CD14-positive monocyte (primary cell): ENCODE results near the gene ADCYAP1. TPM values are rescaled to one million over a fixed set of nuclear protein-coding genes. Genes with fewer than 3 reads are reported as not detected.

Experiments
- DNase-seq, 3 donors: peaks; one replicate each; pipeline ENCODE4 v3.0.0-alpha.2; 2011 to 2022
- H2AFZ ChIP-seq: 2 replicates; pipeline ENCODE4 v1.6.0; 2012; ENCODE audit warnings: mild to moderate bottlenecking, low read depth, low read length, inconsistent platforms; ENCODE audit not compliant: insufficient read depth, poor library complexity, severe bottlenecking
- H3K27ac ChIP-seq, 2 donors: 1 replicate in 1 of 2; 2 replicates in 1 of 2; pipeline ENCODE4 v1.5.1; 2012 to 2013; ENCODE audit warnings: low read length in 2 of 2, control low read depth in 1 of 2, inconsistent platforms in 1 of 2, low read depth in 1 of 2, mild to moderate bottlenecking in 1 of 2
- H3K27me3 ChIP-seq, 2 donors: one replicate each; pipeline versions ENCODE4 v1.6.0 to v1.6.1; 2011 to 2013; ENCODE audit warnings: low read length in 2 of 2; ENCODE audit not compliant: control insufficient read depth in 2 of 2, insufficient read depth in 2 of 2
- H3K36me3 ChIP-seq, 2 donors: replicated peaks in 1 of 2; 1 replicate in 1 of 2; 2 replicates in 1 of 2; pipeline versions ENCODE4 v1.5.1 to v1.6.1; 2012 to 2013; ENCODE audit warnings: low read length in 2 of 2, control low read depth in 1 of 2, inconsistent platforms in 1 of 2, mild to moderate bottlenecking in 1 of 2; ENCODE audit not compliant: insufficient read depth in 2 of 2, control insufficient read depth in 1 of 2
- H3K4me1 ChIP-seq, 2 donors: 1 replicate in 1 of 2; 2 replicates in 1 of 2; pipeline versions ENCODE4 v1.5.1 to v1.6.1; 2012 to 2013; ENCODE audit warnings: low read length in 2 of 2, control low read depth in 1 of 2, inconsistent platforms in 1 of 2, mild to moderate bottlenecking in 1 of 2, moderate library complexity in 1 of 2; ENCODE audit not compliant: insufficient read depth in 2 of 2, control insufficient read depth in 1 of 2
- H3K4me2 ChIP-seq: replicated peaks from 2 replicates; pipeline ENCODE3; 2012; ENCODE audit warnings: low read length, moderate library complexity, mild to moderate bottlenecking; ENCODE audit not compliant: poor library complexity, severe bottlenecking; ENCODE audit errors: extremely low read depth
- H3K4me3 ChIP-seq, 3 experiments: fragments of 200-600 bp in 1 of 3; sonication (generic) in 1 of 3; replicated peaks in 1 of 3; 1 replicate in 2 of 3; 2 replicates in 1 of 3; pipeline ENCODE4 v1.5.1; 2011 to 2013; ENCODE audit warnings: low read length in 3 of 3, mild to moderate bottlenecking in 3 of 3, control low read depth in 2 of 3, low read depth in 2 of 3, inconsistent platforms in 1 of 3, moderate library complexity in 1 of 3
- H3K79me2 ChIP-seq: 2 replicates; pipeline ENCODE4 v1.6.0; 2012; ENCODE audit warnings: mild to moderate bottlenecking, control low read depth, inconsistent platforms, low read length, moderate library complexity; ENCODE audit not compliant: insufficient read depth
- H3K9ac ChIP-seq: 2 replicates; pipeline ENCODE4 v1.6.0; 2017; ENCODE audit warnings: low read length, mild to moderate bottlenecking; ENCODE audit not compliant: insufficient read depth, poor library complexity, severe bottlenecking
- H3K9me3 ChIP-seq, 2 donors: replicated peaks in 1 of 2; 1 replicate in 1 of 2; 2 replicates in 1 of 2; pipeline versions ENCODE4 v1.5.1 to v1.6.1; 2012 to 2013; ENCODE audit warnings: low read length in 2 of 2, control low read depth in 1 of 2; ENCODE audit not compliant: control insufficient read depth in 1 of 2, insufficient read depth in 1 of 2
- H4K20me1 ChIP-seq: 2 replicates; pipeline ENCODE4 v1.6.0; 2012; ENCODE audit warnings: mild to moderate bottlenecking, low read length, control low read depth, moderate library complexity; ENCODE audit not compliant: insufficient read depth
- H3K27ac Mint-ChIP-seq, 7 donors: one replicate each; pipeline ENCODE4 v1.8.0; 2020; ENCODE audit warnings: mild to moderate bottlenecking in 7 of 7, mixed read lengths in 7 of 7, moderate library complexity in 6 of 7, inconsistent platforms in 2 of 7
- H3K27me3 Mint-ChIP-seq, 3 donors: one replicate each; pipeline ENCODE4 v1.8.0; 2021 to 2022; ENCODE audit warnings: low read depth in 3 of 3, mild to moderate bottlenecking in 3 of 3, mixed read lengths in 3 of 3, moderate library complexity in 3 of 3, inconsistent platforms in 1 of 3
- H3K36me3 Mint-ChIP-seq, 2 donors: one replicate each; pipeline ENCODE4 v1.8.0; 2020; ENCODE audit warnings: mixed read lengths in 2 of 2, inconsistent platforms in 1 of 2, mild to moderate bottlenecking in 1 of 2
- H3K4me1 Mint-ChIP-seq: one replicate; pipeline ENCODE4 v1.8.0; 2020; ENCODE audit warnings: mild to moderate bottlenecking, mixed read lengths
- H3K4me3 Mint-ChIP-seq, 2 donors: one replicate each; pipeline ENCODE4 v1.8.0; 2020; ENCODE audit warnings: mild to moderate bottlenecking in 2 of 2, mixed read lengths in 2 of 2, moderate library complexity in 1 of 2
- H3K9me3 Mint-ChIP-seq, 7 donors: one replicate each; pipeline ENCODE4 v1.8.0; 2020 to 2022; ENCODE audit warnings: mixed read lengths in 7 of 7, mild to moderate bottlenecking in 6 of 7, moderate library complexity in 6 of 7, inconsistent platforms in 2 of 7
- CTCF ChIP-seq: fragments of 200-600 bp; IDR thresholded peaks from one replicate; pipeline ENCODE4 v1.8.0; 2022; ENCODE audit warnings: antibody characterized with exemption, mild to moderate bottlenecking
- WGBS: methylation state at CpG from one replicate; pipeline ENCODE4 v1.1.5; 2013; ENCODE audit warnings: missing lambda C conversion rate; ENCODE audit not compliant: insufficient coverage; 5-methylcytosine and 5-hydroxymethylcytosine counted together
- intact Hi-C, 2 donors: fragments of 100-400 bp; cut with micrococcal nuclease; formaldehyde crosslinking; loops; one replicate each; pipeline versions ENCODE4 v1.15.0 to v1.15.1; 2023
- polyA plus RNA-seq, 3 donors: library from polyadenylated mRNA; depleted of rRNA in 1 of 3; unstranded in 2 of 3; stranded (reverse) in 1 of 3; fragments of 300-500 nt in 2 of 3; fragments of >200 nt in 1 of 3; fragmentation: Illumina TruSeq in 2 of 3; gene quantifications; 1 replicate in 2 of 3; 2 replicates in 1 of 3; pipeline ENCODE4 v1.2.3, GENCODE V29; 2012 to 2021

Gene ADCYAP1
- polyA plus RNA-seq, 3 donors = not detected

GRCh38 chr18:875912-876311, 28.8 kb upstream of the ADCYAP1 start:
- H3K4me3 Mint-ChIP-seq = no peak overlapping the region
- H3K27me3 ChIP-seq = no peaks in the 10 kb centered on the region
- no peak overlapping the region for H3K9ac ChIP-seq
- intact Hi-C loops = no loop called here
- H3K27ac Mint-ChIP-seq = no peak overlapping the region
- H3K79me2 ChIP-seq = no peaks in the 10 kb centered on the region
- H3K36me3 Mint-ChIP-seq = no peaks in the 10 kb centered on the region
- peaks cover 0 to 6% (median 5%) of the 10 kb centered on the region in 3 donors for H3K27me3 Mint-ChIP-seq
- H3K36me3 ChIP-seq = no peaks in the 10 kb centered on the region
- no peaks in the 10 kb centered on the region for H4K20me1 ChIP-seq
- DNase-seq = no peak
- no peak overlapping the region for H3K27ac ChIP-seq
- H3K4me1 ChIP-seq = no peaks in the 10 kb centered on the region
- H3K9me3 ChIP-seq = no peaks in the 10 kb centered on the region
- peaks cover 8% of the 10 kb centered on the region for H3K4me1 Mint-ChIP-seq
- no peak for TF ChIP-seq CTCF
- no peak overlapping the region for H2AFZ ChIP-seq
- H3K4me3 ChIP-seq = no peak overlapping the region
- no peak overlapping the region for H3K4me2 ChIP-seq
- peaks cover 5 to 14% (median 13%) of the 10 kb centered on the region in 7 donors for H3K9me3 Mint-ChIP-seq

DNA sequence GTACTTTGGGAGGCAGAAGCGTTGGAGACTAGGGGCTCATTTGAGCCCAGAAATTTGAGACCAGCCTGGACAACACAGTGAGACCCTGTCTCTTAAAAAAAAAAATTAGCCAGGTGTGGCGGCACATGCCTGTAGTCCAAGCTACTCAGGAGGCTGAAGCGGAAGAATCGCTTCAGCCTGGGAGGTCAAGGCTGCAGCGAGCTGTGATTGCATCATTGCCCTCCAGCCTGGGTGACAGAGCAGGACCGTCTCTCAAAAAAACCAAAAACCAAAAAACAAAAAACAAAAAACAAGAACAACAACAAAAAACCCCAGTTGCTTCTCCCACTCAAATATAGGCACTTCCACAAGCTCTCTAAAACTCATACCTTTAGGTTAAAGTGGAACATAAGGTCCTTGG, 27.4 kb upstream of the ADCYAP1 start:
- TF ChIP-seq CTCF = no peak
- 92% methylated on average over 4 of the region's 6 CpGs for WGBS
- Histone ChIP-seq H3K4me2 (no peak overlapping the region), H3K27ac (no peak overlapping the region), H3K4me1 (no peaks in the 10 kb centered on the region), H4K20me1 (no peaks in the 10 kb centered on the region), H3K9ac (no peak overlapping the region), H3K36me3 (no peaks in the 10 kb centered on the region), H3K79me2 (no peaks in the 10 kb centered on the region), H3K4me3 (no peak overlapping the region), H3K9me3 (no peaks in the 10 kb centered on the region), H3K27me3 (no peaks in the 10 kb centered on the region), H2AFZ (no peak overlapping the region)
- intact Hi-C loops = no loop called here
- peaks cover 8% of the 10 kb centered on the region for H3K4me1 Mint-ChIP-seq
- H3K4me3 Mint-ChIP-seq = no peak overlapping the region
- H3K36me3 Mint-ChIP-seq = no peaks in the 10 kb centered on the region
- peaks cover 5 to 11% (median 8%) of the 10 kb centered on the region in 7 donors for H3K9me3 Mint-ChIP-seq
- no peak overlapping the region for H3K27ac Mint-ChIP-seq
- H3K27me3 Mint-ChIP-seq = peaks cover 0 to 6% (median 3%) of the 10 kb centered on the region in 3 donors
- DNase-seq = no peak
